K562 (cell line): Measurements from ENCODE around the gene RBM28. TPM values are rescaled to one million over a fixed set of nuclear protein-coding genes. Genes with fewer than 3 reads are reported as not detected.

Experiments used
- ATAC-seq: fragments of 200-7000 bp; cut with Tn5 transposase; 3 replicates; pipeline ENCODE4 v1.9.1; 2020; ENCODE audit warnings: moderate library complexity
- BruUV-seq: library from RNA; stranded (reverse); fragments of 400-500 nt; replicated peaks from 2 replicates; lab custom pipeline; 2021; lab: Mats Ljungman, UMichigan
- CTCF ChIA-PET: fragments of 300-600 bp; formaldehyde crosslinking; extraction: SDS; loops from one replicate; lab custom pipeline; 2021; ENCODE audit warnings: low intra/inter-chr PET ratio; lab: Yijun Ruan, JAX
- POLR2A ChIA-PET: fragments of 300-600, 350-650 bp; sonication (Branson Sonifier 250); formaldehyde crosslinking; extraction: SDS; loops from one replicate; lab custom pipeline; 2021; ENCODE audit warnings: antibody characterized with exemption, inconsistent platforms; lab: Yijun Ruan, JAX
- DNase-seq, 4 experiments: peaks; one replicate each; pipeline versions ENCODE4 v3.0.0 to v3.0.0-alpha.2; 2011 to 2018; ENCODE audit warnings: low spot score in 3 of 4, mixed read lengths in 3 of 4; ENCODE audit errors: extremely low read depth in 1 of 4
- FAIRE-seq: peaks from 2 replicates; lab custom pipeline; 2011; peaks lifted over from hg19 to GRCh38; lab: Jason Lieb, UNC
- H2AFZ ChIP-seq: 2 replicates; pipeline ENCODE4 v1.6.0; 2011; ENCODE audit warnings: low read depth, low read length, control low read depth, inconsistent platforms
- H3K27ac ChIP-seq: fragments of 200-600 bp; 3 replicates; pipeline ENCODE4 v1.8.0; 2011; ENCODE audit warnings: low read depth, mild to moderate bottlenecking, control low read depth, inconsistent platforms, low read length, moderate library complexity, mixed read lengths; ENCODE audit errors: extremely low read depth
- H3K27me3 ChIP-seq, 2 experiments: fragments of 300-600 bp in 1 of 2; 2 replicates in 1 of 2; 3 replicates in 1 of 2; pipeline versions ENCODE4 v1.6.0 to v1.8.0; 2011; ENCODE audit warnings: inconsistent platforms in 2 of 2, low read length in 2 of 2, mild to moderate bottlenecking in 1 of 2, mixed read lengths in 1 of 2, moderate library complexity in 1 of 2; ENCODE audit not compliant: control insufficient read depth in 2 of 2, insufficient read depth in 2 of 2
- H3K36me3 ChIP-seq: fragments of 300-600 bp; 3 replicates; pipeline ENCODE4 v1.8.0; 2011; ENCODE audit warnings: mild to moderate bottlenecking, low read length, inconsistent platforms; ENCODE audit not compliant: control insufficient read depth, insufficient read depth
- H3K4me1 ChIP-seq, 2 experiments: fragments of 200-600 bp in 1 of 2; replicated peaks in 1 of 2; 2 replicates in 1 of 2; 3 replicates in 1 of 2; pipeline versions ENCODE4 v1.5.1 to v1.8.0; 2011; ENCODE audit warnings: inconsistent platforms in 2 of 2, low read length in 2 of 2, mild to moderate bottlenecking in 1 of 2, mixed read lengths in 1 of 2, moderate library complexity in 1 of 2; ENCODE audit not compliant: control insufficient read depth in 2 of 2, insufficient read depth in 2 of 2
- H3K4me2 ChIP-seq: 2 replicates; pipeline ENCODE4 v1.6.1; 2011; ENCODE audit warnings: low read length, control low read depth, inconsistent platforms, mixed read lengths; ENCODE audit not compliant: insufficient read depth
- H3K4me3 ChIP-seq: fragments of 200-600 bp; sonication (generic), shearing (Covaris generic); 2 replicates; pipeline ENCODE4 v1.5.1; 2016; ENCODE audit warnings: control low read depth, inconsistent platforms
- H3K79me2 ChIP-seq: fragments of 200-600 bp; 3 replicates; pipeline ENCODE4 v1.8.0; 2011; ENCODE audit warnings: low read length, inconsistent platforms; ENCODE audit not compliant: control insufficient read depth, insufficient read depth
- H3K9ac ChIP-seq, 2 experiments: 2 replicates each; pipeline versions ENCODE4 v1.6.0 to v1.6.1; 2011; ENCODE audit warnings: low read depth in 2 of 2, low read length in 2 of 2, control low read depth in 1 of 2, inconsistent platforms in 1 of 2, mild to moderate bottlenecking in 1 of 2, mixed read lengths in 1 of 2; ENCODE audit not compliant: insufficient read depth in 1 of 2
- H3K9me1 ChIP-seq: one replicate; pipeline ENCODE4 v1.6.0; 2011; ENCODE audit warnings: inconsistent platforms, mild to moderate bottlenecking, low read length, moderate library complexity; ENCODE audit not compliant: control insufficient read depth, insufficient read depth
- H3K9me3 ChIP-seq: replicated peaks from 2 replicates; pipeline ENCODE4 v1.5.1; 2011; ENCODE audit warnings: low read depth, low read length, inconsistent platforms; ENCODE audit not compliant: control insufficient read depth, insufficient read depth
- H4K20me1 ChIP-seq: replicated peaks from 2 replicates; pipeline ENCODE4 v1.6.1; 2011; ENCODE audit warnings: low read length, inconsistent platforms, mixed read lengths; ENCODE audit not compliant: control insufficient read depth, insufficient read depth
- MYNN ChIP-seq, 2 experiments: sonication (generic); formaldehyde crosslinking in 1 of 2; IDR thresholded peaks; 2 replicates each; pipeline versions ENCODE4 v1.5.0 to v1.6.1; 2016 to 2020; ENCODE audit warnings: antibody characterized with exemption in 1 of 2, missing genetic modification reagents in 1 of 2
- ZNF174 ChIP-seq: fragments of 250-450 bp; sonication (Bioruptor Pico); IDR thresholded peaks from 2 replicates; pipeline ENCODE4 v1.4.0; 2020; ENCODE audit warnings: mild to moderate bottlenecking
- ZNF316 ChIP-seq: fragments of 450-650 bp; IDR thresholded peaks from 2 replicates; pipeline ENCODE4 v1.6.1; 2016
- WGBS: fragments of 100-300 bp; shearing (Covaris generic); methylation state at CpG from one replicate; pipeline ENCODE4 v1.1.6; 2016; ENCODE audit warnings: low coverage, mixed read lengths; ENCODE audit not compliant: insufficient coverage; ENCODE audit errors: missing lambda C conversion rate; 5-methylcytosine and 5-hydroxymethylcytosine counted together
- in situ Hi-C: fragments of 300-500 bp; cut with MboI; formaldehyde crosslinking; loops from 4 replicates; pipeline ENCODE4 v1.15.0; 2018; ENCODE audit warnings: inconsistent platforms, mixed read lengths
- intact Hi-C: fragments of 100-400 bp; cut with micrococcal nuclease; formaldehyde crosslinking; loops from 2 replicates; pipeline ENCODE4 v1.14.2; 2022
- polyA plus RNA-seq, 8 experiments: library from polyadenylated mRNA; depleted of rRNA in 4 of 8; stranded (reverse) in 5 of 8; unstranded in 3 of 8; fragments of >200 nt; fragmentation: Nextera tagmentation in 2 of 8; fragmentation: Illumina TruSeq in 1 of 8; extraction: Ambion mirVana in 2 of 8; extraction: Trizol in 1 of 8; gene quantifications; 2 replicates each; pipeline versions ENCODE4 v1.2.1 to v1.2.3, GENCODE V29; 2011 to 2014; ENCODE audit warnings: inconsistent platforms in 1 of 8, missing spikeins in 1 of 8
- total RNA-seq, 7 experiments: library from RNA; depleted of rRNA in 6 of 7; stranded (reverse); fragments of >200 nt in 6 of 7; fragmentation: Illumina TruSeq in 2 of 7; extraction: Trizol in 2 of 7; gene quantifications; 2 replicates each; pipeline versions ENCODE4 v1.2.1 to v1.2.3, GENCODE V29; 2011 to 2021; ENCODE audit warnings: low replicate concordance in 1 of 7
- TF ChIP-seq, protein P1 (sequence below): fragments of 450-650 bp; IDR thresholded peaks from 2 replicates; pipeline ENCODE4 v1.6.1; 2017; ENCODE audit warnings: antibody characterized with exemption

RBM28 gene
- total and polyA plus RNA-seq, 9 of the 15 experiments (the other 6 are each of a cell fraction or from before 2014, with no cell fraction given) = 65.8 to 213 (median 138) TPM

DNA sequence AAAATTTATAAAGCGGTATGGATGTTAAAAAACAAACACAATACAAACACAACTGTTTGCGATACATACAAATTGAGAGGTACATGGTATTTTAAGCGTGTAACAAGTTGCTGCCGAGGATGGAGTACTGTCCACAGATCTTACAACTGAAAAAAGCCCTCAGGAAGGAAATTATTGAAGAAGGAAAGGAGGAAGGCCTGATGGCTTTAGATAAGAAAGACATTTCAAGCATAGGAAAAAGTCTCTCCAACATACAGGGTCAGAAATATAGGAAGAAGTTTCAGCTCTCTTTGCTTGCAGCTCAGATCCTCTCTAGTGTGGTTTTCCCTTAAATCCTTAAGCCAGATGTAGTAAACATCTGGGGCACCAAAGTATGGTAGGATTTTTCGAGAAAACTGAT lies 25.0 kb downstream of the RBM28 start:
- no peaks in the 10 kb centered on the region for H3K9me3 ChIP-seq
- in situ Hi-C loops (no loop called here), intact Hi-C loops (no loop called here)
- no peak overlapping the region for H3K4me3 ChIP-seq
- ATAC-seq (no peak), FAIRE-seq (no peak), DNase-seq (no peak)
- H3K4me2 ChIP-seq = no peak overlapping the region
- BruUV-seq = no TSS peak
- ChIA-PET CTCF (no interaction called here), POLR2A (no interaction called here)
- no peaks in the 10 kb centered on the region; a peak in 1 of 5 replicates for H3K4me1 ChIP-seq
- no peaks in the 10 kb centered on the region for H3K27me3 ChIP-seq
- H3K9ac ChIP-seq = no peak overlapping the region
- H4K20me1 ChIP-seq = no peaks in the 10 kb centered on the region
- no peaks in the 10 kb centered on the region for H3K79me2 ChIP-seq
- no peak for TF ChIP-seq ZNF174 (CRISPR knock-in tag)
- H3K9me1 ChIP-seq = no peaks in the 10 kb centered on the region
- no peak overlapping the region for H2AFZ ChIP-seq
- H3K36me3 ChIP-seq = peaks cover 97% of the 10 kb centered on the region
- 94% methylated on average over 5 of the region's 5 CpGs for WGBS
- H3K27ac ChIP-seq = no peak overlapping the region

DNA sequence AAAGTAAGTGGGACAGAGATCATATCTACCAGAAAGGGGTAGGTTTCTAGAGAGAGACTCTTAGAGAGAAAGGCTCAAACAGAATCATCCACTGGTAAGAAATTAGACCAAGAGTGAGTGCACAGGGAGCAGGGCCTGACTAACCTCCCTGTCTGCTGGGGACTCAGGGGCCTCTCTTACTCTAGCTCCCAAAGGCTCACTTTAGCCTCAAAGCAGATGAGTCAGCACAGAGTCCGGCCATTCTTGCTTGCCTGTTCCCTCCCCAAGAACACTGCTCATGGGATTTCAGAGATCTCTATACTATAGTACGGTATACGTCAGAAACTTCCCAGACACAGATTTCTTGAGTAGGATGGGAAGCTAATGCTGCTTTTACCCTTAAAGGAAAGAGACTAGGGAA lies 32.7 kb downstream of the RBM28 start:
- ChIA-PET CTCF (interaction anchor here (0.7 kb wide), 1 partner anchor 33 kb away, joined by 3 read pairs; no protein-coding TSS in a partner anchor), POLR2A (interaction anchor here (0.9 to 1.5 kb wide), 2 partner anchors 9 to 15 kb away, joined by 3 read pairs; no protein-coding TSS in a partner anchor)
- intact Hi-C loops (no loop called here), in situ Hi-C loops (no loop called here)
- no peak overlapping the region for H3K4me3 ChIP-seq
- no peak overlapping the region for H3K9ac ChIP-seq
- 0 out of 3 replicates have a peak, but pooled peaks have one; percentile 23 for ATAC-seq
- 93% methylated on average over 3 of the region's 3 CpGs for WGBS
- no peak overlapping the region for H3K4me2 ChIP-seq
- H3K79me2 ChIP-seq = no peaks in the 10 kb centered on the region
- no TSS peak for BruUV-seq
- TF ChIP-seq ZNF316 (0 out of 2 replicates have a peak, but pooled peaks have one; percentile 10), MYNN (IDR thresholded peaks at IDR 0.05) (no peak), MYNN (CRISPR knock-in tag; IDR thresholded peaks at IDR 0.05) (no peak)
- TF ChIP-seq, protein P1, sequence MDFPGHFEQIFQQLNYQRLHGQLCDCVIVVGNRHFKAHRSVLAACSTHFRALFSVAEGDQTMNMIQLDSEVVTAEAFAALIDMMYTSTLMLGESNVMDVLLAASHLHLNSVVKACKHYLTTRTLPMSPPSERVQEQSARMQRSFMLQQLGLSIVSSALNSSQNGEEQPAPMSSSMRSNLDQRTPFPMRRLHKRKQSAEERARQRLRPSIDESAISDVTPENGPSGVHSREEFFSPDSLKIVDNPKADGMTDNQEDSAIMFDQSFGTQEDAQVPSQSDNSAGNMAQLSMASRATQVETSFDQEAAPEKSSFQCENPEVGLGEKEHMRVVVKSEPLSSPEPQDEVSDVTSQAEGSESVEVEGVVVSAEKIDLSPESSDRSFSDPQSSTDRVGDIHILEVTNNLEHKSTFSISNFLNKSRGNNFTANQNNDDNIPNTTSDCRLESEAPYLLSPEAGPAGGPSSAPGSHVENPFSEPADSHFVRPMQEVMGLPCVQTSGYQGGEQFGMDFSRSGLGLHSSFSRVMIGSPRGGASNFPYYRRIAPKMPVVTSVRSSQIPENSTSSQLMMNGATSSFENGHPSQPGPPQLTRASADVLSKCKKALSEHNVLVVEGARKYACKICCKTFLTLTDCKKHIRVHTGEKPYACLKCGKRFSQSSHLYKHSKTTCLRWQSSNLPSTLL = no peak
- H3K27me3 ChIP-seq = no peaks in the 10 kb centered on the region
- H2AFZ ChIP-seq = no peak overlapping the region
- no peak overlapping the region for H3K27ac ChIP-seq
- H3K9me3 ChIP-seq = no peaks in the 10 kb centered on the region
- no peaks in the 10 kb centered on the region for H3K4me1 ChIP-seq
- H3K36me3 ChIP-seq = peaks cover 96% of the 10 kb centered on the region
- no peak for DNase-seq
- no peaks in the 10 kb centered on the region for H3K9me1 ChIP-seq
- no peak for FAIRE-seq
- H4K20me1 ChIP-seq = no peaks in the 10 kb centered on the region
